Measurements from ENCODE around the gene DCBLD2. TPM values are rescaled to one million over a fixed set of nuclear protein-coding genes. Genes with fewer than 3 reads are reported as not detected.

The DCBLD2 gene
- total and polyA plus RNA-seq, 2 of the 4 experiments (the other 2 are of a cell fraction): 121 to 196 TPM

- Histone ChIP-seq H3K56ac (ENCODE audit: extremely low read depth, insufficient read depth, low read length) (no peak overlapping the region), H3K4me1 (ENCODE audit: control insufficient read depth, insufficient read depth, low read length) (peaks cover 4% of the 10 kb centered on the region; the same call in 1 of the 2 replicates), H3K4ac (ENCODE audit: low read depth, low read length) (no peak overlapping the region), H3K9ac (ENCODE audit: low read depth, low read length) (no peak overlapping the region), H2AFZ (replicated peaks; ENCODE audit: low read length, poor library complexity) (no peak overlapping the region), H3K4me3 (ENCODE audit: insufficient read depth, low read depth, low read length) (no peak overlapping the region), H3K27me3 (ENCODE audit: control insufficient read depth, insufficient read depth, low read length) (no peaks in the 10 kb centered on the region), H3K9me1 (ENCODE audit: insufficient read depth, low read length) (0 out of 2 replicates have a peak, but pooled peaks cover 3% of the 10 kb centered on the region), H3K14ac (replicated peaks; ENCODE audit: low read depth, low read length) (no peak overlapping the region), H2BK5ac (ENCODE audit: low read depth, low read length, poor library complexity, severe bottlenecking) (no peak overlapping the region), H4K20me1 (ENCODE audit: insufficient read depth, low read length) (no peaks in the 10 kb centered on the region; the same call in 1 of the 2 replicates), H2BK20ac (ENCODE audit: low read depth, low read length) (no peak overlapping the region), H2BK120ac (ENCODE audit: low read depth, low read length) (no peak overlapping the region), H4K8ac (ENCODE audit: low read depth in 2 of 2, low read length in 2 of 2) (no peak overlapping the region), H2AK9ac (replicated peaks; ENCODE audit: low read depth, low read length, poor library complexity) (no peak overlapping the region), H3K9me3 (ENCODE audit: control insufficient read depth, insufficient read depth, low read length) (no peaks in the 10 kb centered on the region), H3K4me2 (ENCODE audit: low read depth, low read length) (no peak overlapping the region), H3K36me3 (ENCODE audit: control insufficient read depth, insufficient read depth, low read length) (peaks cover 23% of the 10 kb centered on the region), H2BK15ac (ENCODE audit: low read depth, low read length) (no peak overlapping the region), H3K79me1 (ENCODE audit: low read depth in 1 of 2, low read length in 2 of 2) (peaks cover 4 to 6% of the 10 kb centered on the region in 2 experiments; a peak in 1 of 4 replicates), H4K91ac (ENCODE audit: insufficient read depth, low read depth, low read length) (no peak overlapping the region), H4K5ac (ENCODE audit: low read depth, low read length) (no peak overlapping the region), H3K27ac (ENCODE audit: insufficient read depth, low read length) (no peak overlapping the region), H2AK5ac (ENCODE audit: low read depth, low read length) (no peak overlapping the region), H3K23ac (ENCODE audit: low read depth, low read length) (no peak overlapping the region), H3K18ac (ENCODE audit: low read depth, low read length) (no peak overlapping the region)
- dilution Hi-C loops (cut with HindIII; ENCODE audit: low sequenced_read_pairs, unreplicated experiment): no loop called here
- intact Hi-C loops (cut with micrococcal nuclease): loop anchor here (5.0 kb wide), 1 partner anchor 67 kb away; no protein-coding TSS in a partner anchor
- DNase-seq (no peak), ATAC-seq (ENCODE audit: low read depth) (no peak)
- BruUV-seq (replicated peaks): no TSS peak
- CTCF ChIA-PET: interaction anchor here (1.2 kb wide), 1 partner anchor 201 kb away, joined by 3 read pairs; no protein-coding TSS in a partner anchor
- WGBS, 2 experiments (ENCODE audit: extremely low coverage in 2 of 2, insufficient read length in 1 of 2): no CpG with 5 or more reads among the region's 4 CpGs
- TF ChIP-seq NFE2L2 (IDR thresholded peaks at IDR 0.05; ENCODE audit: low read depth, low read length) (no peak), RFX5 (IDR thresholded peaks at IDR 0.05; ENCODE audit: low read depth, low read length) (no peak), MAFK (IDR thresholded peaks at IDR 0.05; ENCODE audit: low read depth, low read length) (no peak), CEBPB (IDR thresholded peaks at IDR 0.05; ENCODE audit: low read depth, low read length) (no peak), MAZ (IDR thresholded peaks at IDR 0.05; ENCODE audit: borderline replicate concordance, low read depth, low read length) (no peak), RCOR1 (IDR thresholded peaks at IDR 0.05; ENCODE audit: insufficient replicate concordance, low read length) (no peak), MXI1 (IDR thresholded peaks at IDR 0.05; ENCODE audit: borderline replicate concordance, low read depth, low read length) (no peak), FOS (IDR thresholded peaks at IDR 0.05; ENCODE audit: low read depth, low read length) (no peak), CHD1 (IDR thresholded peaks at IDR 0.05; ENCODE audit: low read depth, low read length) (no peak), RAD21 (IDR thresholded peaks at IDR 0.05; ENCODE audit: low read length) (no peak), CTCF (conservative IDR thresholded peaks at IDR 0.05; ENCODE audit: low read depth, low read length) (no peak), USF2 (IDR thresholded peaks at IDR 0.05; ENCODE audit: low read depth, low read length) (no peak), SMC3 (IDR thresholded peaks at IDR 0.05; ENCODE audit: low read depth, low read length) (no peak), BHLHE40 (IDR thresholded peaks at IDR 0.05; ENCODE audit: low read depth, low read length) (no peak), POLR2A (IDR thresholded peaks at IDR 0.05; ENCODE audit: low read depth, low read length) (no peak), ELK1 (IDR thresholded peaks at IDR 0.05; ENCODE audit: borderline replicate concordance, low read depth, low read length) (no peak)
- in situ Hi-C loops (cut with MboI; ENCODE audit: low sequenced_read_pairs): no loop called here
- POLR2A ChIA-PET (ENCODE audit: unreplicated experiment): no interaction called here
Observed at GRCh38 chr3:98798820-98799219, 102.7 kb downstream of the DCBLD2 start.
